IMR-90 (cell line): Measurements from ENCODE around the gene OPN4. TPM values are rescaled to one million over a fixed set of nuclear protein-coding genes. Genes with fewer than 3 reads are reported as not detected.

Experiments
- ATAC-seq: fragments of 200-7000 bp; cut with Tn5 transposase; 2 replicates; pipeline ENCODE4 v1.9.1; 2020; ENCODE audit warnings: low read depth, mild to moderate bottlenecking, moderate library complexity
- BruUV-seq: library from RNA; stranded (reverse); fragments of 400-500 nt; replicated peaks from 2 replicates; lab custom pipeline; 2021; lab: Mats Ljungman, UMichigan
- CTCF ChIA-PET: fragments of 300-600 bp; formaldehyde crosslinking; extraction: SDS; loops from one replicate; lab custom pipeline; 2021; ENCODE audit warnings: antibody characterized with exemption; lab: Yijun Ruan, JAX
- POLR2A ChIA-PET: fragments of 300-600 bp; sonication (Branson Sonifier 250); formaldehyde crosslinking; loops from one replicate; lab custom pipeline; 2022; ENCODE audit warnings: antibody characterized with exemption; ENCODE audit not compliant: unreplicated experiment; lab: Charles Lee
- DNase-seq: peaks from one replicate; pipeline ENCODE4 v3.0.0; 2013
- H2AFZ ChIP-seq: replicated peaks from 2 replicates; pipeline ENCODE3; 2013; ENCODE audit warnings: low read length, mild to moderate bottlenecking; ENCODE audit not compliant: poor library complexity
- H2AK5ac ChIP-seq: 2 replicates; pipeline ENCODE4 v1.6.1; 2013; ENCODE audit warnings: low read depth, low read length, inconsistent platforms
- H2AK9ac ChIP-seq: replicated peaks from 2 replicates; pipeline ENCODE3; 2013; ENCODE audit warnings: mild to moderate bottlenecking, low read depth, low read length, moderate library complexity; ENCODE audit not compliant: poor library complexity
- H2BK120ac ChIP-seq: 2 replicates; pipeline ENCODE4 v1.6.1; 2013; ENCODE audit warnings: low read depth, low read length, inconsistent platforms
- H2BK15ac ChIP-seq: 3 replicates; pipeline ENCODE4 v1.6.1; 2013; ENCODE audit warnings: low read depth, low read length, inconsistent platforms
- H2BK20ac ChIP-seq: 2 replicates; pipeline ENCODE4 v1.6.1; 2013; ENCODE audit warnings: low read depth, mild to moderate bottlenecking, inconsistent platforms, low read length, moderate library complexity
- H2BK5ac ChIP-seq: 2 replicates; pipeline ENCODE4 v1.6.1; 2013; ENCODE audit warnings: mild to moderate bottlenecking, low read depth, low read length, inconsistent platforms; ENCODE audit not compliant: poor library complexity, severe bottlenecking
- H3K14ac ChIP-seq: replicated peaks from 2 replicates; pipeline ENCODE4 v1.6.1; 2013; ENCODE audit warnings: low read depth, low read length, inconsistent platforms
- H3K18ac ChIP-seq: 2 replicates; pipeline ENCODE4 v1.6.1; 2013; ENCODE audit warnings: low read depth, low read length, control low read depth
- H3K23ac ChIP-seq: 2 replicates; pipeline ENCODE4 v1.6.1; 2013; ENCODE audit warnings: low read depth, low read length, inconsistent platforms
- H3K27ac ChIP-seq: 2 replicates; pipeline ENCODE4 v1.5.1; 2013; ENCODE audit warnings: mild to moderate bottlenecking, control low read depth, low read length; ENCODE audit not compliant: insufficient read depth
- H3K27me3 ChIP-seq: 2 replicates; pipeline ENCODE4 v1.6.1; 2013; ENCODE audit warnings: low read length; ENCODE audit not compliant: control insufficient read depth, insufficient read depth
- H3K36me3 ChIP-seq: 2 replicates; pipeline ENCODE4 v1.6.1; 2013; ENCODE audit warnings: low read length, mixed read lengths; ENCODE audit not compliant: control insufficient read depth, insufficient read depth
- H3K4ac ChIP-seq: 2 replicates; pipeline ENCODE4 v1.6.1; 2013; ENCODE audit warnings: low read depth, low read length, inconsistent platforms
- H3K4me1 ChIP-seq: 2 replicates; pipeline ENCODE4 v1.6.1; 2013; ENCODE audit warnings: low read length, mixed read lengths; ENCODE audit not compliant: control insufficient read depth, insufficient read depth
- H3K4me2 ChIP-seq: 2 replicates; pipeline ENCODE4 v1.6.1; 2013; ENCODE audit warnings: low read depth, mild to moderate bottlenecking, control low read depth, low read length, moderate library complexity
- H3K4me3 ChIP-seq: 2 replicates; pipeline ENCODE4 v1.5.1; 2013; ENCODE audit warnings: low read depth, mild to moderate bottlenecking, control low read depth, low read length, moderate library complexity; ENCODE audit not compliant: insufficient read depth
- H3K56ac ChIP-seq: 2 replicates; pipeline ENCODE4 v1.6.1; 2013; ENCODE audit warnings: low read length, inconsistent platforms; ENCODE audit not compliant: insufficient read depth; ENCODE audit errors: extremely low read depth
- H3K79me1 ChIP-seq, 2 experiments: 2 replicates each; pipeline ENCODE4 v1.6.1; 2013; ENCODE audit warnings: low read length in 2 of 2, inconsistent platforms in 1 of 2, low read depth in 1 of 2
- H3K9ac ChIP-seq: 2 replicates; pipeline ENCODE4 v1.6.1; 2013; ENCODE audit warnings: low read depth, low read length, control low read depth
- H3K9me1 ChIP-seq: 2 replicates; pipeline ENCODE4 v1.6.1; 2013; ENCODE audit warnings: low read length, inconsistent platforms; ENCODE audit not compliant: insufficient read depth
- H3K9me3 ChIP-seq: 2 replicates; pipeline ENCODE4 v1.6.1; 2013; ENCODE audit warnings: low read length; ENCODE audit not compliant: control insufficient read depth, insufficient read depth
- H4K20me1 ChIP-seq: 2 replicates; pipeline ENCODE4 v1.6.1; 2013; ENCODE audit warnings: low read length, inconsistent platforms; ENCODE audit not compliant: insufficient read depth
- H4K5ac ChIP-seq: 2 replicates; pipeline ENCODE4 v1.6.1; 2013; ENCODE audit warnings: mild to moderate bottlenecking, low read depth, low read length, control low read depth
- H4K8ac ChIP-seq, 2 experiments: 2 replicates each; pipeline ENCODE4 v1.6.1; 2013; ENCODE audit warnings: low read depth in 2 of 2, low read length in 2 of 2, control low read depth in 1 of 2, inconsistent platforms in 1 of 2
- H4K91ac ChIP-seq: 2 replicates; pipeline ENCODE4 v1.6.1; 2013; ENCODE audit warnings: low read depth, low read length, inconsistent platforms; ENCODE audit not compliant: insufficient read depth
- CEBPB ChIP-seq: IDR thresholded peaks from 2 replicates; pipeline ENCODE4 v1.6.1; 2012; ENCODE audit warnings: low read depth, low read length, improper control_type of control experiment
- CTCF ChIP-seq: conservative IDR thresholded peaks from 2 replicates; pipeline ENCODE4 v1.5.1; 2012; ENCODE audit warnings: mild to moderate bottlenecking, low read depth, low read length, improper control_type of control experiment
- FOS ChIP-seq: fragments of 150-350 bp; IDR thresholded peaks from 2 replicates; pipeline ENCODE4 v1.6.1; 2016; ENCODE audit warnings: low read depth, low read length
- RFX5 ChIP-seq: IDR thresholded peaks from 2 replicates; pipeline ENCODE4 v1.8.0; 2012; ENCODE audit warnings: low read depth, mild to moderate bottlenecking, low read length, moderate library complexity
- USF2 ChIP-seq: fragments of 150-350 bp; IDR thresholded peaks from 2 replicates; pipeline ENCODE4 v1.6.1; 2017; ENCODE audit warnings: mild to moderate bottlenecking, antibody characterized with exemption, low read length, low read depth
- WGBS, 2 experiments: methylation state at CpG; one replicate each; pipeline versions ENCODE4 v1.1.5 to v1.1.7; 2013; ENCODE audit warnings: missing lambda C conversion rate in 2 of 2; ENCODE audit not compliant: insufficient read length in 1 of 2; ENCODE audit errors: extremely low coverage in 2 of 2; 5-methylcytosine and 5-hydroxymethylcytosine counted together
- dilution Hi-C: fragments of 300-500 bp; cut with HindIII; formaldehyde crosslinking; loops from one replicate; pipeline ENCODE4 v1.14.3; 2018; ENCODE audit warnings: low sequenced_read_pairs; ENCODE audit not compliant: unreplicated experiment
- in situ Hi-C: fragments of 300-500 bp; cut with MboI; formaldehyde crosslinking; loops from 3 replicates; pipeline ENCODE4 v1.14.3; 2019; ENCODE audit warnings: low sequenced_read_pairs, inconsistent platforms, mixed read lengths
- intact Hi-C: fragments of 100-400 bp; cut with micrococcal nuclease; formaldehyde crosslinking; loops from 2 replicates; pipeline ENCODE4 v1.10.0; 2022
- polyA plus RNA-seq, 3 experiments: library from polyadenylated mRNA; depleted of rRNA; stranded (reverse); fragments of >200 nt; gene quantifications; 2 replicates each; pipeline ENCODE4 v1.2.3, GENCODE V29; 2012; ENCODE audit warnings: low replicate concordance in 1 of 3
- total RNA-seq: library from RNA; depleted of rRNA; stranded (reverse); fragments of >200 nt; gene quantifications from 2 replicates; pipeline ENCODE4 v1.2.3, GENCODE V29; 2012

The OPN4 gene
- total and polyA plus RNA-seq, 2 of the 4 experiments (the other 2 are of a cell fraction), result 0.03 TPM; not detected in 1

- no peak overlapping the region for H3K4me2 ChIP-seq
- peak overlapping the region; percentile 42; the same call in 1 of the 2 replicates for H3K27ac ChIP-seq
- no peaks in the 10 kb centered on the region for H4K20me1 ChIP-seq
- no TSS peak for BruUV-seq
- no peaks in the 10 kb centered on the region for H3K27me3 ChIP-seq
- H2BK20ac ChIP-seq, result 0 out of 2 replicates have a peak overlapping the region, but pooled peaks have one; percentile 63
- POLR2A ChIA-PET, result interaction anchor here (0.6 kb wide), 1 partner anchor 261 kb away, joined by 4 read pairs; no protein-coding TSS in a partner anchor
- no peak overlapping the region; a peak in 1 of 4 replicates for H4K8ac ChIP-seq
- no peak overlapping the region for H4K5ac ChIP-seq
- no peak overlapping the region for H3K56ac ChIP-seq
- H3K9ac ChIP-seq, result no peak overlapping the region
- no peak overlapping the region for H3K23ac ChIP-seq
- peak overlapping the region; percentile 72 for H2BK5ac ChIP-seq
- no peak overlapping the region for H3K14ac ChIP-seq
- DNase-seq (peak; percentile 91), ATAC-seq (peak; percentile 95)
- CTCF ChIA-PET, result no interaction called here
- no peak overlapping the region for H4K91ac ChIP-seq
- H3K4me1 ChIP-seq, result peaks cover 10% of the 10 kb centered on the region
- H2BK120ac ChIP-seq, result peak overlapping the region; percentile 73
- peak; percentile 22; the same call in 1 of the 2 replicates for TF ChIP-seq FOS
- TF ChIP-seq RFX5, result peak; percentile 14; the same call in 1 of the 2 replicates
- no peak for TF ChIP-seq CTCF
- no peak for TF ChIP-seq USF2
- TF ChIP-seq CEBPB, result 0 out of 2 replicates have a peak, but pooled peaks have one; percentile 53
- no peak overlapping the region for H3K18ac ChIP-seq
- no peak overlapping the region for H2BK15ac ChIP-seq
- H3K4ac ChIP-seq, result peak overlapping the region; percentile 54; the same call in 1 of the 2 replicates
- dilution Hi-C loops, result no loop called here
- no peak overlapping the region for H2AK5ac ChIP-seq
- in situ Hi-C loops, result no loop called here
- H3K4me3 ChIP-seq, result no peak overlapping the region
- no peaks in the 10 kb centered on the region for H3K9me3 ChIP-seq
- no peaks in the 10 kb centered on the region for H3K36me3 ChIP-seq
- no peak overlapping the region for H2AK9ac ChIP-seq
- H3K9me1 ChIP-seq, result no peaks in the 10 kb centered on the region; the same call in 1 of the 2 replicates
- no CpG with 5 or more reads among the region's 2 CpGs for WGBS, 2 experiments
- intact Hi-C loops, result loop anchor here (1.0 kb wide), 1 partner anchor 33 kb away; the partner anchor contains the start of gene LDB3
- no peak overlapping the region for H2AFZ ChIP-seq
- no peaks in the 10 kb centered on the region for H3K79me1 ChIP-seq
Observed at GRCh38 chr10:86635402-86635801, 18.9 kb upstream of the OPN4 start.
